HG02884 (cell line): Measurements from ENCODE around the gene IGSF21.

Experiments used
- ATAC-seq: cut with Tn5 transposase; IDR thresholded peaks from one replicate; pipeline ENCODE4 v1.9.1; 2021; ENCODE audit warnings: mild to moderate bottlenecking, moderate library complexity; ENCODE audit not compliant: unreplicated experiment

The IGSF21 gene

DNA sequence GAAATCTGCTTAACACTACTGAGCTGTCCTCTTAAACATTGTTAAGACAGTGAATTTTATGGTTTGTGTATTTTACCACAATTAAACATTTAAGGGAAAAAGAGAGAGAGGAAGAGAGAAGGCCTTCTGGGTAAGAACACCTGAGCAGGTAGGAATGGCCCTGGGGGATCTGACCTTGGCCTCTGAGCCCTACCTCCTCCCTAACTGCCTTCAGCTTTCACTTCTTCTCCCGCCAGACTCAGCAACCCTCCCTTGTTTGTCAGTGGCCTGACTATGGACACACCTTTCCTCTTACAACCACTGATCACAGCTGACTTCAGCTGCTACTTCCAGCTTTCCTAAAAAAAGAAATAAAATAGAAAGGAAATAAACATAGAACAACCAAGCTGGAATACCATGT lies 13.5 kb upstream of the IGSF21 start:
- no peak for ATAC-seq

DNA sequence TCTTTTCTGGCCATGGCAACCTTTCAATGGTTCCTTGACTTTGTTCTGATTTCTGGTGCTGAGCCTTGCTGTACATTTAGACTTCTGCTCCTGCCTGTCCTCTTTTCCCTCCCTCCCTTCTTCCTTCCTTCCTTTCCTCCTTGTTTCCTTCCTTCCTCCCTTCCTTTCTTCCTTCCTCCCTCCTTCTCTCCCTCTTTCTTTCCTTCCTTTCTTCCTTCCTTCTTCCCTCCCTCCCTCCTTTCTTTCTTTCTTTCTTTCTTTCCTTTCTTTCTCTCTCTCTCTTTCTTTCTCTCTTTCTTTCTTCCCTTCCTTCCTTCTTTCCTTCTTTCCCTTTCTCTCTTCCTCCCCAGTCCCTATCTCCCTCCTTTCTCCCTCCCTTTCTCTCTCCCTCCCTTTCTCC lies 10.4 kb upstream of the IGSF21 start:
- ATAC-seq, result no peak

DNA sequence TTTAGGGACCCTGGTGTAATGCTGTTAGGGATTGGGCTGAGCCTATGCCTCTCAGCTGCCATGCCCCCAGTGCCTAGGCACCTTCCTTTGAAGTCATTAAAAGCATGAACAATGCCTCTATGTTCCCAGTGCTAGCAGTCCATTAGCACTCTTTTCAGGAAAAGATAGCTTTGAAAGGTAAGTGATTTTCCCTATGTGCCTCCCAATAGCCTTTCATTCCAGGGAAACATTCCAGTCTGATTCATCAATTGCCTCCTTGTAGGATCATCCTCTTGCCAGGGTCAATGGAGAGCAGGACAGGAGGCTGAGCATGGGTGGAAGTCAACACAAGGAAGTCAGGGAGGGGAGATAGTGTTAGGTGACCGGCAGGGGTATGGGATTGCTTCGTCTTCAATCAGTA lies 8.6 kb upstream of the IGSF21 start:
- no peak for ATAC-seq

DNA sequence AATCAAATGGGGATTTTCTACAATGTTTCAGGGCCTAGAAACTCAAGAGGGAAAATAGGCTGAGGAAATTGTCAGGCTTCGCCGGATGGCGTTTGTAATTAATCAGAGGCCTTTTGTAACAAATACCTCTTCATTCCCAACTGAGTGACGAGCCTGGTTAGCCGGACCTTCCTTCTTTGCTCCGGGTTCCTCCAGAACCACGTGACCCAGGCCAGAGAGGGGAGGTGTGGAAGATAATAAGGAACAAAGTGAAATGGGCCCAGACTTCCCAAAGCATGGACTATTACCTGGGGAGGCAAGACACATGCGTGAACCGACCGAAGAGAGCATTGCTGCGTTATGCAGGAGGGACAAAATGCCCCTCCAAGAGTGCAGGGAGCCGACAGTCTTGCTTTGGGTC lies 7.5 kb upstream of the IGSF21 start:
- ATAC-seq, result no peak

DNA sequence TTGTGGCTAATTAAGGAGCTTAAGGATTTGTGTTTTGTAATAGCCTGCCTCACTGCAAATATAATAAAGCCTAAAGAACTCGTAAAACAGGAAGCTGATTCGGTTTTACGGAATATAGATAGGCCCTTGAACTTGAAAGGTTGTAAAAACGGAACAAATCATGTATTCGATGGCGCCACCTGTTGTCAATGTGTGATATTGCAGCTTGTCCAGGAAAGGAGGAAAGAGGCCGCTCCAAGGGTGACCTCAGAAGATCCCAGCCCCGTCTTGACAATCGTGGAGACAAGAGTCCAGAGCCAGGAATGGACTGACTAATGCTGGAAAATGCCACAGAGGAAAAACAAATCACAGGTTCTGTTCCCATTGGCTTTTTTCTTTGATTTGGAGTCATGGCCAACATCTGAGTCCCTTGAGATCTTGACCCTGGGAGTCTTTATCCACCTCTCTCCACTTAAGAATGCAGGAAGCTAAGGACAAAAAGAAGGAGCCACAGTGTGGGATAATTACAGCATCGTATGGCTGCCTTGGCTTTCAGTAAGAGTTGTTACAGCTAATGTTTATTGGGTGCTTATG lies 7.0 kb upstream of the IGSF21 start:
- ATAC-seq, result no peak

DNA sequence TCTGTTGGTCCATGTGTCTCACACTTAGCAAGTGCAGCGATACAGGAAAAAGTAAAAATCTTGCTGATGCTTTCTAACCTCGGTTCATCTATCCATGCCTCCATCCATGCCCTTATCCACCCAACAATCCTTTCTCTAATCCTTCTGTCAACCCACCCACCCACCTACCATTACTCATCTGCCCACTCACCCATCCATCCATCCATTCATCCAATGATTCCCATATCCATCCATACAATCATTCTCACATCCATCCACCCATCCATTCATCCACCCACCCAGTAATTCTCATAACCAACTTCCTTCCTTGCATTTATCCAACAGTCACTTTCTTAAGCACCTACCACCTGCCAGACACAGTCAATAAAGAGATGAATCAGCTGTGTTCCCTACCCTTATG lies 6.1 kb upstream of the IGSF21 start:
- ATAC-seq, result no peak

DNA sequence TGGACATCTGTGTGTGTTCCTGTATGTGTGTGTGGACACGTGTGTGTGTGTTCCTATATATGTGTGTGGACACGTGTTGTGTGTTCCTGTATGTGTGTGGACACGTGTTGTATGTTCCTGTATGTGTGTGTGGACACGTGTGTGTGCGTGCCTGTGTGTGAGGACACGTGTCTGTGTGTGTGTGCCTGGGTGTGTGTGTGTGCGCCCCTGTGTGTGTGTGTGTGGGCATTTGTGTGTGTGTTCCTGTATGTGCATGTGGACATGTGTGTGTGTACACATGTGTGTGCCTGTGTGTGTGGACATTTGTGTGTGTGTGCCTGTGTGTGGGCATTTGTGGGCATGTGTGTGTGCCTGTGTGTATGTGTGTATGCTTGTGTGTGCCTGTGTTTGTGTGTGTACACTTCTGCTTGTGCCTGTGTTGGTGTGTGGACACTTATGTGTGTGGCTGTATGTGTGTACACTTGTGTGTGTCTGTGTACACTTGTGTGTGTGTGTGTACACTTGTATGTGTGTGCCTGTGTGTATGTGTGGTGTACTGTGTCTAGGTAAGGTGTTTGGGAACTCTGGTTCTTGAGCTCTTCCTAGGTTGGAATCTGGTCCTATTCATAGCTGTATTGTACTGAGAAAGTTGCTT lies 3.7 kb upstream of the IGSF21 start:
- ATAC-seq, result no peak

DNA sequence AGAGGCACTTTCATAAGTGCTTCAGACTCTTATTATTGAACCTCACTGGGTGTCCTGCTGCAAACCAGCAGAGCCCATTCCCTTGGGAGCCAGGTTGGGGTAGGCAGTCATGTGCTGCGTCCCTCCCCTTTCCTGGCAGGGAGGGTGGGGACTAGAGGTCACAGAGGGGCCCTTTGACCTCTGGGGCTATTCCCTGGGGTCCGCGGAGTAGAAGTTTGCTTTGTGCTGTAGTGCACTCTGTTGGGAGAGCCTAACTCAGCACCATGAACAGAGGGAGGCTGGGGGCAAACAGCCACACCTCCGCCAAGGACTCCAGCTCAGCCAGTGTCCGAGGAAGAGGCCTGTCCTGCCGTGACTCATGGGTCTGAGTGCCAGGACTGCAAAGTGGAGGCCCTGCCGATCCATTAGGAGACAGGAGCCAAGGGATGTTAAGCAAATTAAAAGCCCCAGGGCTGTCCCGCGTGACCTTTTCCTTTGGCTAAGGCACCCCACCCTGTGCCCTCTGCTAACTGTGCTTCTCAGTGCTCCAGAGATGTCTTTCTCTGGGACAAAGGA lies 3.0 kb upstream of the IGSF21 start:
- no peak for ATAC-seq

DNA sequence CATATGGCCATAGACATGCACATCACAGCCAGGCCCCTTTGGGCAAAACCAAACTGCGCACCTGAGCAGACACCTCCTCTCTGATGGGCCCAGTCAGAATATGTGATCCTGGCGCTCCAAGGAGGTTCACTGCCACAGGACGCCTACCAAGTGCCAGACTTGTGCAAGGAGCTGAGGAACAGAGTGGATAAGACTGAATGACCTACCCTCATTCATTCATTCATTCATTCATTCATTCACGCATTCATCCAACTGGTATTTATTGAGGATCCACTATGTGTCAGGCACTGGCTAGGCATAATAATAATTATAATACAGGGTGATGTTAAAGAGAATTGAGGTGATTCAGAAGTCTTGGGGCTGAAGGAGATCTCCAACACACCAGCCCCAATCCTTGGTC lies 2.4 kb upstream of the IGSF21 start:
- no peak for ATAC-seq

DNA sequence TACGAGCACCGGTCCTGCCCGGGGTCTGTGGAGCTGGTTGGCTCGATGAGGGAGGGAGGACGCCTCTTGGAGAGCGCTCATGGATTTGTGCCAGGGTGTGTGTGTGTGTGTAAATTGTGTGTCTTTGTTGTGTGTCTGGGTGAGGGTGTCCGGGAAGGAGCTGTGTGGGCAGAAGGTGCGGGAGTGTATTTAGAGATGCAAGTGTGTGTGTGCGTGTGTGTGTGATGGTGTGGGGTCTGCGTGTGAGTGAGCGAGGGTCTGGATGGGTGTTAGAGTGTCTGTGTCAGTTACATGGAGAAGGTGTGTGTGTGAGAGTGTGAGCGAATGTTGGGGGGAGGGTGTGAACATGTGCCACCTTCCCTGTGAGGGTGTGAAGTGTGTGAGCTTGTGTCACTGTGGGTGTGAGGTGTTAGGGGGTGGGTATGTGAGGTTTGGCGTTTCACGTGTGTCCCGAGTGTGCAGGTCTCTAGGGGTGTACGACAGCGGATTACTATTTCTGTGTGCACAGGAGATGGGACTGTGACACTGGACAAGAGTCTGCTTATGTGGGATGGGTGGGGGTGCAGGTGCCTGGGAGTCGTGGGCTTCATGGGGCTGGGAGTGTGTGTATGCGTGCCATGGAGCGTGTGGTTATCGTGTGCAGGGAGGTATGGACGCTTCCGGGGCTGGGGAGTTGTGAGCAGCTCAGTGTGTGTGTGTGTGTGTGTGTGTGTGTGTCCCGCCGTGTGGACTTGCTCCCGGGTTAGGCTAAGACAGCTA lies 880 bp downstream of the IGSF21 start:
- no peak for ATAC-seq

DNA sequence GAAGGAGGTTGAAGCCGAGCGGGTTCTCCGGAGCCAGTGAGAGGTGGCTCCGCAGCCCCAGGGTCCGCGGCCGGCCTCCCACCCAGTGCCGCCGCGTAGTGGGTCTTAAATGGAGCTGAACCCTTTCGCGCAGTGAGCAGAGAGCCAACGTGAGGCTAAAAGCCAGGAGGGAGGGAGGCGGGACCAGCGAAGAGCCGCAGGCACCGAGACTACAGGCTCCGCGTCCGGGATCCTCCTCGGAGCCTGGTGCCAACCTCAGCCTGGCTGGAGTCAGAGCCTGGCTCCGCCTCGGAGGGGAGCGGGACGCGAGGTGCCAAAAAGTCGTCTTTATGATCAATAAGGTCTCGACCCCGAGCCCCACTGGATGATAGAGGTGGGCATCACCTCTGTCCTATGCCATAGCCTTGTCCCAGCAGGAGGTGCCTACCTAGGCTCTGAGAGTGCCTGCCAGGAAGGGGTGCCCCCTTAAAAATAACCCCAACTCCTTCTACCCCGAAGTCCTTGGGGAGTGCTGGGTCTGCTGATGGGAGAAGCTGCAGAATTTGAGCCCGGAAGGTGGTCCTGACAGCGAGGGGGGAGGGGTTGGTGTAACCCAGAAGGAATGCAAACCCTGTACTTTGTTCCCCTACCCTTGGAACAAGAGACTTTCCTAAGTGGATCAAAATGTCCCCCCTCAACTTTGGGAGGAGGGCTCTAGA lies 1.6 kb downstream of the IGSF21 start:
- no peak for ATAC-seq

DNA sequence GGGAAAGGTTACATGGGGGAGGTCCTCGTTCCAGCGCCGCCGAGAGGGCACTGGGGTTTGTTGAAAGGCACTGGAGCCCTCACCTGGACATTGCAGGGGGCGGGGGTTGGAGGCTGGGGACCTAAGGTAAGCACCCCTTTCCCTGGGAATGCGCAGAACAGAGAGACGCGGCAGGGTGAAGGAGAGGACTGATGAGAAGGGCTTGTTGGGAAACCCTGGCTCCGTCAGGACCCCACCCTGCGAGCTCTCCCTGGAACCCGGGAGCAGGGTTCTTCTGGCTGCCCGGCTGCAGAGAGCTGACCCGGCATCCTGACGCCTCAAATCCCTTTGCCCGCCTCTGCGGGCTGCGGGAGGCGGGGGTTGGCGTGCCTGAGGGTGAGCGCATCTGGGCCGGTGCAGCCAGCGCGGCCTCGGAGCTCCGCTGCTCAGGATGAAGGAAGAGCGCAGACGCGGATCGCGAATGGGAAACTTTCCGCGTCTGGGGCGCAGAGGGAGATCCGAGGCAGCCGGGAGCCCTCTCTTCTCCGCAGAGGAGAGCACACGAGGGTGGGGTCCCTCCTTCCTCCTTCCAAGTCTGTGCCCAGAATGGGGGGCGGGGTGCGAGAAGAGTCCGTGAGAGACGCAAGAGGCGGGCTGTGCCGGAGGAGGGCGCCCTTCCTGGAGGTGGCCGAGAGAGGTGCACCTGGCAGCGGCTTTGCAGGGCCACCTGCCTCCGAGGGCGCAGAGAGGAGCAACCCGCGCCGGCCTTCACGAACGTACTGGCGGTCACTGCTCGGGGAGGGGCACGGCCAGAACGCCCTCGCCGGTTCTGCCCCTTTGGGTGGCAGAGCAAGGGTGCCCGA lies 2.4 kb downstream of the IGSF21 start:
- no peak for ATAC-seq

DNA sequence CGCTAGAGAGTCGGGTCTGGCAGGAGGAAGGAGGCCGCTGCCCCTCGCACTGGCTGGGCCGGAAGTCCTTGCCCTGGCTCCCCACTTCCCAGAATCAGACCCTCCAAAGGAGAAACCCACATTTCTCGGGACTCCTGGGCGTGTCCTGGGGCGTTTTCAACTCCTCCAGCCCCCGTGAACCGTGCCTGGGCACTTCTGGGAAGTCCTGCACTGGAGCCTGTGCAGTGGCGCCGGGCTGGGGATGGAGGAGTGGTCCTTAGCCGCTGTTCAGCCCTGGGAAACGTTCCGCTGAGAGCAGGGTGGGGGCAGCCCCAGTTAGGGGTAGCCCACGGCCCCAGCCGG lies 3.0 kb downstream of the IGSF21 start:
- no peak for ATAC-seq

DNA sequence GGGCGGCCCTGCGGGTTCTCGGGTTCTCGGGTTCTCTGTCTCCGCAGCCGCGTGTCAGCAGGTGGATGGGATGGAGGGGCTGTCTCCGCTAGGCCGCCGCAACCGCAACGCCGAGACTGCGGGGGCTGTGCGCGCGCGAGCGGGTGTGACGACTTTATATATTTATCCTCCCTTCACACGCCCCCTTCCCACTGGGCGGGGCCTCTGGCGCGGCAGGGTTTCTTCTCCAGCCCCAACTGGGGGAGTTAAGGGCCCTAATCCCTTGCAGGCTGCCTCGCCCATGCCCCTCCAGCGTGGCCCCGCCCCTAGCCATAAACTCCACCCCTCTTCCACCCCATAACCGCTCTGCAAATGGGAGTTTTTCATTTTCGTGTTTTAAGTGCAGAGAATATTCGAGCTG lies 3.4 kb downstream of the IGSF21 start:
- ATAC-seq, result no peak

DNA sequence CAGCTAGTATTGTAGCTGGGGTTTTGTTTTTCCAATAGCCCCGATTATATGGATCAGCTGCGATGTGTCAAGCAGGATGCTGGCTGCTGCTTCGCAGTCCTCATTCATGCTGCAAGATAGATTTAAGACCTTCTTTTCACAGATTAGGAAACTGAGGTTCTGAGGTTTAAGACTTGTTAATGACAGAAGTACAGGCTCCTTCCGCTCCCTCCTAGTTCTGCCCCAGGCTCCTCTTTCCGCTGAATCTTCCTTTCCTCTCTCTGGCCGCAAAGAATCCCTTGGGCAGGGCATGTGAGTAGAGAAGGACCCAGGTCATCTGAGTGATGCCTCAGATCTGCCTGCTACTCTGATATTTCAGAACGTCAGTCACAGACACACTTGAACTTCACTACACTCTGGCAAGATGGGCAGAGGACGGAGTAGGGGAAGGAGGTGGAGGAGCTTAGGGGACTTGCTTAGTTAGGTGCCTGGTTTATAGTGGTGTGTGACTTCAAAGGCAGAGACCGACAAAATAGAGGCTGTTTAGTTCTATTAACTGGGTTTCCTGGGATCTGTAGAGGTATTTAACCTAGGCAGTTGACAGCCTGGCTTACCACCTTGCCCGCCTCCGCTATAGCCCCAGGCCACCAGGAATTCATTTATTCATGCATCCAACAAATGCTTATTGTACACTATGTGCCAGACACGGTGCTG lies 4.2 kb downstream of the IGSF21 start:
- ATAC-seq, result no peak

DNA sequence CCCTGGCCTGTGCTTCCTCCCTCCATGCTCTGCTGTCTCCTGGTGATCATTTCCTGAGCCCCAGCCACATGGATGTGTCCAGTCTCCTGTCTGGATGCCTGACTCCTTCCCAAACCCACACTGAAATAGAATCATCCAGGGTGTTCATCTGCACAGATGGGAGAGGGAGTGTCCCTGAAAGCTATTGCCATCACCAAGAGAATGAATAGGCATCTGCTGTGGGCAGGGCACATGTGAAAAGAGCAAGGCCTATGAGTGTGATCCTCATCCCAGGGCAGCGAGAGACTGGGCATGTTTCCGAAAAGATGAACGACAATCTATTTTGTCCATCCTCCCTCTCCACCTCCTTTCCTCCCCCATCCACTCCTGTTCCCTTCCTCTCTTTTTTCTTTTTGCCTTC lies 5.0 kb downstream of the IGSF21 start:
- ATAC-seq, result no peak

DNA sequence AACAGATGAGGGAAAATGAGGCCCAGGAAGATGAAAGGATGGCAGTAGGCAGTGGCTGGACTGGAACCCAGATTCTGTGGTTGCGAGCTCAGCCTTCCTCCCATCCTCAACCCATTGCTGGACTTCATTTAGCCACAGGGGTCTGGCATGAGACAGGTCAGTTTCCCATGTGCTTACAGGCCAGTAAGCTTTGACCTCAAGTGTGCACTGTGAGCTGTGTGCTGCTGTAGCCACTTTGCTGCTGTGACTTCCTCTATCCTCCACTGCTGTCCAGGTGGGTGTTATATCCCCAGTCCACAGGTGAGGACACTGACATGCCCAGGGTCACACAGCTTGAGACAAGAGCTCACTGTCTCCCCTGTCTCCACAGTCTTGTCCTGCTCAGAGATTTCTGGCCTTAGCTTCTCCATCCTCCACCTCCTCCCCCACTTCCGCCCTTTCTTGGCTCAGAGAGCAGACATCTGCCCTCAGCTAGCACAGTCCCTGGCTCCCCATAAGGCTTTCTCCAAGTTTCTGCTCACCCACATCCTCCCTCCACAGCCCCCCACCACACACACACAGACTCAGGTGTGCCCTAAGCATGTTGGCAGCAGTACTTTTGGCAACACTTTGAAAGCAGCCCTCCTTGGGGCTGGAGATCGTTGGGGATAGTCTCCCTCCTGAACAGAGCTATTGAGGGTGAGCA lies 7.3 kb downstream of the IGSF21 start:
- no peak for ATAC-seq

DNA sequence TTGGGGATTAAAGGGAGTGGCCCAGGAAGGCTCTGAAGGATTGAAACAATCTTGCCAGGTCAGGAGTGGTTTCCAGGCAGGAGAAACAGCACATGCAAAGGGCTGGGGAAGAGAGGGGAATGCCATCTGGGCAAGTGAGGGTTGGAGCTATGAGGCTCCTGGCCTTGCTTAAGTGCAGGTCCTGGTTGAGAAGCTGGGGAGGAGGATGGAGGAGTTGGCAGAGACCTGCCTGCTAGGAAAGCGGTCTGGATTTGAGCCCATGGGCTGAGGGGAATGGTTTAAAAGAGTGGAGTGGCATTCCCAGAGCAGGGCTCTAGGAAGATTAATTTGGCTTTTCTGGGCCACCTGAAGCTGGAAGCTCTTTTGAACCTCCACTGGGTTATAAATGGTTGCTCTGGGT lies 9.2 kb downstream of the IGSF21 start:
- ATAC-seq, result no peak

DNA sequence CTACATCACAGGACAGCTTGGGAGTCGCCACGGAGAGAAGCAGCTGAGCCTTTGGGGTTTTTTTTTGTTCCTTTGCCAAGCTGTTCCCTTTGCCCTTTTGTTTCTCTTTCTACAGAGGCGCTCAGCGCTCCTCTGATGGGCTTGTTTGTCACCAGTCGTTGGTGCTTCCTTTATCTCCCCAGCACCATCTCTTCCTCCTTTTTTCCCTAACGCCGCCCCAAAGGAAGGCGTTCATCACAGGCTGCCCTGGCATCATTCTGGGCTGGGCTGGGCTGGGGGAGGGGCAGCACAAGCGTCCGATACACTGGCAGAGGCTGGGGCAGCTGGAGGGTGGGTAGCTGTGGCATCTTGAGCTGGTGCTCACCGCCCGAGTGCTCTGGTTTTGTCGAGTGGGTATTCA lies 10.5 kb downstream of the IGSF21 start:
- ATAC-seq, result no peak

DNA sequence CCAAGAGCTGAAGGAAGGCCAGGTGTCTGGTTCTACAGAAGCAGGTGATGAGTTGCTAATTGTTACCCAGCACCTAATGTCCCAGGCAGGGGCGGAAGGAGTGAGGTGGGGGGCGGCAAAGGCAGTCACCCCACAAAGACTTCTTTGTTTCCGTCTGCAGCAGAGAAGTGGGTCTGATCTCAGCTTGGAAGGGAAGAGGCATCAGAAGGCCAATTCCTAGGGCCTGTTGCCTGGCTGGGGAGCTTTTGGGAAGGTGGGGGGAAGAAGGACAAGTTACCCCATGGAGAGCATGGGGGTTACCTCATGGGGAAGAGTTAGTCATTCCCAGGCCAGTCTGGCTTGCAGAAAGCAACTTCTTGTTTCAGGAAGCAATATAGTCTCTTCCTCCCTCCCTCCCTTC lies 10.9 kb downstream of the IGSF21 start:
- no peak for ATAC-seq
